Measurements from ENCODE around the gene SCT.

The SCT gene

DNA sequence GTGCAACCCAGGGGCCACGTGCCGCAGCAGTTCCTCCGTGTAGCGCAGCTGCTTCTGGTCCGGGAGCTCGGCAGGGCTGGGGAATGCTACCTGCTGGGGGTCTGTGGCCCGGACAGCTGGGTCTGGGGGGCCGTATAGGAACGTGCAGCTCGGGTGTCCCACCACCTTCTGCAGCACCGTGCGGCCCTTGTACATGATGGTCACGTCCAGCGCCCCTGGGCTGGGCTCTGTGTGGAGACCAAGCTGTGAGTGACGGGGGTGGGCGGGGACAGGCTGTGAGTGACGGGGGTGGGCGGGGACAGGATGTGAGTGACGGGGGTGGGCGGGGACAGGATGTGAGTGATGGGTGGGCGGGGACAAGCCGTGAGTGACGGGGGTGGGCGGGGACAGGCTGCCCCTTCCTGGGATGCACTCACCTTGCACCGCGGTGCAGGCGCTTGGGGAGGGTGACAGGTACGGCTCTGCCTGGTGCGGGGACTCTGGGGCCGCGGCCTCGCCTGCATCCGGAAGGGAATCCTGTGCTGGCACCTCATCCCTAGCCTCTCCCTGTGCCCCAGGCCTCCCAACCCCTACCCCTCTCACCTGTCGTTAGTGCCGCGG lies 13.5 kb downstream of the SCT start:
- DNase-seq, result peak in 31 of 42 donors; percentile 9 to 84 (median 54)
- intact Hi-C loops (cut with DNase I), result no loop called here

DNA sequence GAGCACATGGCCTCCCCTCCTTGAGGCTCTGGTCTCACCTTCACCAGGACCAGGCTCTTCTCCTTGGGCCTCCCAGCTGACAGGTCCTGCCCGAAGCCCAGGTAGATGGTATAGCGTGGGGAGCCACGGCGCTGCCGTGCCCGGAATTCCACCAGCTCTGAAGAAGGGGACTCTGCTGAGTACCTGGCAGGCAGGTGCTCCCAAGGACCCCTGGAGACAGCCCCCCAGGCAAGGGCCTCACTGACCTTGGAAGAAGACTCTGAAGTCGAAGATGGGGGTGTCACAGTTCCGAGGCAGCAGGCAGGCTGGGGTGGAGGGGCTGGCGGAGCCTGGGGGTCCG lies 14.1 kb downstream of the SCT start:
- intact Hi-C loops (cut with DNase I), result no loop called here
- no peak for DNase-seq

DNA sequence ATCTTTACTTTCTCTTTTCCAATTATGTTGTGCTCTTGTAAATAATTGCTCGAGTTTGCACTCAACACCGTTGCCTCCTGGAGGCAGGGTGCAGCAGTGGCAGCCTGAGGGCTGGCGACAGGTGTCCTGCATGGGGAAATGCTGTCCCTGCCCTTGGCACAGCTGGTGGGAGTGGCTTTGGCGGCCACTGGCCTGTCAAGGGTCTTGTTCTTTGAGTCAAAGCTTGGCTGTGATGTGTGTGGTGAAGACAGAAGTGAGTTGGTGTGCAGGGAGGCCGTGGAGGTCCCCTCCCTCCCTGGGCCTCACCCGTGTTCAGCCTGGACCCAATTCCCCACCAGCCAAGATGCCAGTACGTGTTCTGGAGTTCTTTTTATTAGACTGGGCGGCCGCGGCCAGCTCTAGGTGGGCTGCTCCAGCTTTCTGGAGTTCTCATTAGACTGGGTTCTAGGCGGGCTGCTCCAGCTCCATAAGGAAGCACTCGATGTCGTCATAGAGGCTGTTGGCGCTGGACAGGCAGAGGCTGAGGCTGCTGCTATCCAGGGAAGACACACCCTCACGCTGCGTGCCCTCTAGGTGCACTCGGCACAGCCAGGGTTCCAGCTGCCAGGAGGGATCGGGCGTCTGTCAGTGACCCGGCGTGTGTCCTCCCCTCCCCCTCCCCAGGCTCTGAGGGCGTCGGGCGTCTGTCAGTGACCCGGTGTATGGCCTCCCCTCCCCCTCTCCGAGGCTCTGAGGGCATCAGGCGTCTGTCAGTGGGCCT lies 14.6 kb downstream of the SCT start:
- no peak for DNase-seq
- intact Hi-C loops (cut with DNase I), result no loop called here

DNA sequence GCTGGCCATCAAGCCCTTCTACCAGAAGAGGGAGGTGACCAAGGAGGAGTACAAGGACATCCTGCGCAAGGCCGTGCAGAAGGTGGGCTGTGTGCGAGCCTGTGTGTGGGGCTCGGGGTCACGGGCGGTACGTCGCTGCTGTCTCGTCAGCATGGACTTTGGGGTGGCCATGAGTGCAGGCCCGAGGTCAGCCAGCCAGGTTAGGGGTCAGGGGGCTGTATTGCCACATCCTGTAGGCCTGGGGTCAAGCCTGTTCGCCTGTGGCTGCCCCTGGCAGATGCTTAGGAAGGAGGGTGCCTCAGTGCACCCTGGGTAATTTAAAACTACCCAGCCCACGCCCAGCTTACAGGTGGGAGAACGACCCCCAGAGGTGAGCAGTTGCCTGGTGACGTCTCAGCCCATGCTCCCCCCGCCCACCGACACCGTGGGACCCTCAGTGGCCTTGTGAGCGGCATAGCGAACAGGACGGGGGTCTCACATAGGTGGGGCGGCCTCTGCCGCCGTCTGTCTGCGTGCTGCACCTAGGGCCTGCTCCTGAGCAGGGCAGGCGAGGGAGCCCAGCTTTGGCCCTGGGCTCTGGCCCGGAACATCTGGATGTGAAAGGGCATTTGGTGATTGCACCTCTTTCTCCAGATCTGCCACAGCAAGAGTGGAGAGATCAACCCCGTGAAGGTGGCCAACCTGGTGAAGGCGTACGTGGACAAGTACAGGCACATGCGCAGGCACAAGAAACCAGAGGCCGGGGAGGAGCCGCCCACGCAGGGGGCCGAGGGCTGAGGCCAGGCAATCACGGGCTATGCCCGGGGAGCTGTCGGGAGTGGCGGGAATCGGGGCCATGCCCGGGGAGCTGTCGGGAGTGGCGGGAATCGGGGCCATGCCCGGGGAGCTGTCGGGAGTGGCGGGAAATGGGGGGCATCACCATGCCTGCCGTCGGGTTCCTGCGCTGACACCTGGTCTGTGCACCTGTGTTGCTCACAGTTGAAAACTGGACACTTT lies 15.7 kb downstream of the SCT start:
- intact Hi-C loops (cut with DNase I), result no loop called here

DNA sequence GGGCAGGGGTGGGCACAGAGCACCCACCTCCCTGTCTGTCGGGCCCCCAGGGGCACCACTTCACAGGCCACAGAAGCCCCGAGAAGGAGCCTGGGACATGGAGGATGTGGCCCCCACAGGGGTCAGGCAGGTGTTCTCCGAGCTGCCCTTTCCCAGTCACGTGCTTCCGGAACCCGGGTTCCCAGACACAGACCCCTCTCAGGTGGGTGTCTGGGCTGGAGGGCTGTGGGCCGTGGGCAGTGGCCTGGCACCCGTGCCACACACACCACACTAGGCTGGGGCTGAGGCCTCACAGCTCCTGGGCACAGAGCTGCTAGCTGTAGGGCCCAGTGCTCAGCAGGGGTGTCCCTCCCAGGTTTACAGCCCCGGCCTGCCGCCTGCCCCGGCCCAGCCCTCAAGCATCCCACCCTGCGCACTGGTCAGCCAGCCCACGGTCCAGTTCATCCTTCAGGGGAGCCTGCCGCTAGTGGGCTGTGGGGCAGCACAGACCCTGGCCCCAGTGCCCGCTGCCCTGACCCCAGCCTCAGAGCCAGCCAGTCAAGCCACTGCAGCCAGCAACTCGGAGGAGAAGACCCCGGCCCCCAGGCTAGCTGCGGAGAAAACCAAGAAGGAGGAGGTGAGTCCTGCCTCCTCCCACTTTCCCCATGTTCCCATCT lies 16.7 kb downstream of the SCT start:
- DNase-seq, result no peak

More for the DNA sequence above, 15.7 kb downstream of the SCT start:
- DNase-seq, result no peak

DNA sequence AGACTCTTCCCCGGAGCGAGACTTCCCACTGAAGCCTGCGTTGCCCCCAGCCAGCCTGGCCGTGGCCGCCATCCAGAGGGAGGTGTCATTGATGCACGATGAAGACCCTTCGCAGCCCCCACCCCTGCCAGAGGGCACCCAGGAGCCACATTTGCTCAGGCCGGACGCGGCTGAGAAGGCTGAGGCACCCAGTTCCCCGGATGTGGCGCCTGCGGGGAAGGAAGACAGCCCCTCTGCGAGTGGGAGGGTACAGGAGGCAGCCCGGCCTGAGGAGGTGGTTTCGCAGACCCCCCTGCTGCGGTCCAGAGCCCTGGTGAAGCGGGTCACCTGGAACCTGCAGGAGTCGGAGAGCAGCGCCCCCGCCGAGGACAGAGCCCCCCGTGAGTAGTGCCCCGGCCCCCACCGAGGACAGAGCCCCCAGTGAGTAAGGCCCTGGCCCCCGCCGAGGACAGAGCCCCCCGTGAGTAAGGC lies 17.6 kb downstream of the SCT start:
- intact Hi-C loops (cut with DNase I), result no loop called here
- DNase-seq, result no peak

More for the DNA sequence above, 16.7 kb downstream of the SCT start:
- intact Hi-C loops (cut with DNase I), result no loop called here

DNA sequence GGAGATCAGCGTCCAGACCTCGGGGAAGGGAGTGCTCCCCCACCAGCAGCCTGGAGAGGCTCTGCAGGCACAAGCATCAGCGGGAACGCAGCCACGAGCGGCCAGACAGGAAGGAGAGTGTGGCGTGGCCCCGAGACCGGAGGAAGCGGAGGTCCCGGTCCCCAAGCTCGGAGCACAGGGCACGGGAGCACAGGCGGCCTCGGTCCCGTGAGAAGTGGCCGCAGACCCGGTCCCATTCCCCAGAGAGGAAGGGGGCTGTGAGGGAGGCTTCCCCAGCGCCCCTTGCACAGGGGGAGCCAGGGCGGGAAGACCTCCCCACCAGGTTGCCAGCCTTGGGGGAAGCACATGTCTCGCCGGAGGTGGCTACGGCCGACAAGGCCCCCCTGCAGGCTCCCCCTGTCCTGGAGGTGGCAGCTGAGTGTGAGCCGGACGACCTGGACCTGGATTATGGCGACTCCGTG lies 18.2 kb downstream of the SCT start:
- no peak for DNase-seq
- intact Hi-C loops (cut with DNase I), result no loop called here

DNA sequence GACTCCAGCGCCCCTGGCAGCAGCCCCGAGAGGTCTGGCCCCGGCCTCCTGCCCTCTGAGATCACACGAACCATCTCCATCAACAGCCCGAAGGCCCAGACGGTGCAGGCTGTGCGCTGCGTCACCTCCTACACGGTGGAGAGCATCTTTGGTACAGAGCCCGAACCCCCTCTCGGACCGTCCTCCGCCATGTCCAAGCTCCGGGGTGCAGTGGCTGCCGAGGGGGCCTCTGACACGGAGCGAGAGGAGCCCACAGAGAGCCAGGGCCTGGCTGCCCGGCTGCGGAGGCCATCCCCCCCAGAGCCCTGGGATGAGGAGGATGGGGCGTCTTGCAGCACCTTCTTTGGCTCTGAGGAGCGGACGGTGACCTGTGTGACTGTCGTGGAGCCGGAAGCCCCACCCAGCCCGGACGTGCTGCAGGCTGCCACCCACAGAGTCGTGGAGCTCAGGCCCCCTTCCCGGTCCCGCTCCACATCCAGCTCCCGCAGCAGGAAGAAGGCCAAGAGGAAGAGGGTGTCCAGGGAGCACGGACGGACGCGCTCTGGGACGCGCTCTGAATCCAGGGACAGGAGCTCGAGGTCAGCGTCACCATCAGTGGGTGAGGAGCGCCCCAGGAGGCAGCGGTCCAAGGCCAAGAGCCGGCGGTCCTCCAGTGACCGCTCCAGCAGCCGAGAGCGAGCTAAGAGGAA lies 18.9 kb downstream of the SCT start:
- no peak for DNase-seq
- intact Hi-C loops (cut with DNase I), result no loop called here

DNA sequence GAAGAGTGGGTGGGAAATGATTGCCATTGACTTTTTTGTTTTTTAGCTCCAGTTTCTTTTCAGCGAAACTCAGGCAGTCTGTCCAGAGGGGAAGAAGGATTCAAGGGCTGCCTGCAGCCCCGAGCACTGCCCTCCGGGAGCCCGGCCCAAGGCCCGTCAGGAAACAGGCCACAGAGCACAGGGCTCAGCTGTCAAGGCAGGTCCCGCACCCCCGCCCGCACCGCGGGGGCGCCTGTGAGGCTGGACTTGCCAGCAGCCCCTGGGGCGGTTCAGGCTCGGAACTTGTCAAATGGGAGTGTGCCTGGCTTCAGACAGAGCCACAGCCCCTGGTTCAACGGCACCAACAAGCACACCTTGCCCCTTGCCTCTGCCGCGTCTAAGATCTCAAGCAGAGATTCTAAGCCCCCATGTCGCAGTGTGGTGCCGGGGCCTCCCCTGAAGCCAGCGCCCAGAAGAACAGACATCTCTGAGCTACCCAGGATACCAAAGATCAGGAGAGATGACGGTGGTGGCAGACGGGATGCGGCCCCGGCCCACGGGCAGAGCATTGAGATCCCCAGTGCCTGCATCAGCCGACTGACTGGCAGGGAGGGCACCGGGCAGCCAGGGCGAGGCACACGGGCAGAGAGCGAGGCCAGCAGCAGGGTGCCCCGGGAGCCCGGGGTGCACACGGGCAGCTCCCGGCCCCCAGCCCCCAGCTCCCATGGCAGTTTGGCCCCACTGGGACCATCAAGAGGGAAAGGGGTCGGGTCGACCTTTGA lies 19.8 kb downstream of the SCT start:
- intact Hi-C loops (cut with DNase I), result no loop called here
- DNase-seq, result no peak

DNA sequence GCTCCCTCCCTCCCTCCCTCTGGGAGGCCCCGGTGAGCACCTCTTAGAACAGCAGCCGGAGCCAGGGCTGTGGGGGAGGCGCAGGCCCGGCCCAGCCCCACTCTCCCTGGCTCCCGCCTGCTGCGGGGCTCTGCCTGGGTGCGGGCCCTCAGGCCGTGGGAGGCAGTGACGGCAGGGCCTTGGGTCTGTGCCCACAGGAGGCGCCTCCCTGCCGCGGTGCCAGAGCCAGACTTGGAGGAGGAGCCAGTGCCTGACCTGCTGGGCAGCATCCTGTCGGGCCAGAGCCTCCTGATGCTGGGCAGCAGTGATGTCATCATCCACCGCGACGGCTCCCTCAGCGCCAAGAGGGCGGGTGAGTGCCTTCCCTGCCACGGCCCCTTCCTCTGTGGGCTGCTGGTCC lies 20.7 kb downstream of the SCT start:
- peak in 17 of 42 donors; percentile 14 to 60 (median 28) for DNase-seq

DNA sequence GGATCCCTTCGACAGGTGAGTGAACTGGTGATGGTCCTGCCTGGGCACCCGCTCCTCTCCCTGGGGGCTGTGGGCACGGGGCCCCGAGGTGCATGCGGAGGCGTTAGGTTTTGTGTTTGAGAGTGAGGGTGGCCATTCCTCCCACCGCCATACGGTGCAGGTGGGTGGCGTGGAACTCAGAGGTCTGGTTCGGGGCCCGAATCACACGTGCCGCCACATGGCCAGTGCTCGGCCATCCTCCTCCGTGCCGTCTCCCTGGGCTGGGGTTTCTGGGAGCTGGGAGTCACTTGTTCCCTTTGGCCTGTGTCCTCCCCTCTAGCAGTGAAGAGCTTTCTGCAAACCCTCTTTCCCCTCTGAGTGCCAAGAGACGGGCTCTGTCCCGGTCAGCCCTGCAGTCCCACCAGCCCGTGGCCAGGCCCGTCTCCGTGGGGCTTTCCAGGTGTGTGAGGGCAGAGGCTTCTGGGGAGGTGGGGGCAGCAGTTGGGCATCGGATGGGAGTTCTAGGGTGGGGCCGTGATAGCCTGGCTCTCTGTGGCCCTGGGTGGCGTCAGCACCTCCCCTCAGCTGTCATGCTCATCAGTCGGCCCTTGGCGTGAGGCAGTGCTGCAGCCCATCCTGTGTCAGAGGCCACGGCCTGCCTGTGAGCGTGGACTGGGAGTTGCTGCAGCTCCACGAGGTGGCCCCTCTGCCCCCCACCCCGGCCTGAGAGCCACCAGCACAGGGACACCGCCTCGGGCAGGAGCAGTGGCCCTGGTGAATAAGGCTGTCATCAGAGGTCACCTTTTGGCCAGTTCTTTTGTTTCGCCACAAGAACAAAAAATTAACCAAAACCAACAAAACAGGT lies 21.5 kb downstream of the SCT start:
- intact Hi-C loops (cut with DNase I), result no loop called here
- no peak for DNase-seq

More for the DNA sequence above, 20.7 kb downstream of the SCT start:
- intact Hi-C loops (cut with DNase I), result no loop called here

DNA sequence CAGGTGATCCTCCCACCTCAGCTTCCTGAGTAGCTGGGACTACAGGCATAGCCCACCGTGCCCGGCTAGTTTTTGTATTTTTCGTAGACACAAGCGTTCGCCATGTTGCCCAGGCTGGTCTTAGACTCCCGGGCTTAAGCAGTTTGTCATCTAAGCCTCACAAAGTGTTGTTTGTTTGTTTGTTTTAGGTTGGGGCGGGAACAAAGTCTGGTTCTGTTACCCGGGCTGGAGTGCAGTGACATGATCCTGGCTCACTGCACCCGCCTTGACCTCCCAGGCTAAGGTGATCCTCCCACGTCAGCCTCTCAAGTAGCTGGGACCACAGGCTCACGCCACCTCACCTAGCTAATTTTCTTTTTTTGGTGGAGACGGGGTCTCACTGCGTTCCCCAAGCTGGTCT lies 23.8 kb downstream of the SCT start:
- intact Hi-C loops (cut with DNase I), result no loop called here
- DNase-seq, result no peak

DNA sequence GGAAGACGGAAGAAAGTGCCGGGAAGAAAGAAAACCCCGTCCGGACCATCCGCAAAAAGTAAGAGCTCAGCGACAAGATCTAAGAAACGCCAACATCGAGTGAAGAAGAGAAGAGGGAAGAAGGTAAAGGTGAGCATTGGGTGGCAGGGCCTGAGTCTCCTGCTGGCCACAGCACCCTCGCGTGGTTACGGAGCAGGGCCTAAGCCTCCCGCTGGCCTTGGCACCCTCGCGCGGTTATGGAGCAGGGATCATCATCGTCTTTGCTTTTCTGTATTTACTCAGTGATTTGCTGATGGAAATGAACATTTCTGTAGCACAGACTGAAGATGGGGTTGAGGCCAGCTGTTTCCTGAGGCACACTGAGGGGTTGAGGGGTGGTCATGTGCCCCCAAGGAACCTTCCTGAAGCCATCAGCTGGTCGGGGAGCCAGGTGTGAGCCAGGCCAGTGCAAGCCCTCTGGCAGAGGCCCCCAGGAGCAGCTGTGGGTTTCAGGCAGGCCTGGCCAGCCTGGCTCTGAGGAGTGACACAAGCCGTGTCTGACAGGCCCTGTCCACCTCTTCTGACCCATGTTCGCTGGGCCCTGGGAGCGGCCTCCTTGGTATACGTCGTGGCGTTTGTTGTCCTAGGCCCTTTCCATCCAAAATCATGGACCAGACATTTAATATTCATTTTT lies 25.3 kb downstream of the SCT start:
- intact Hi-C loops (cut with DNase I), result no loop called here
- no peak for DNase-seq

DNA sequence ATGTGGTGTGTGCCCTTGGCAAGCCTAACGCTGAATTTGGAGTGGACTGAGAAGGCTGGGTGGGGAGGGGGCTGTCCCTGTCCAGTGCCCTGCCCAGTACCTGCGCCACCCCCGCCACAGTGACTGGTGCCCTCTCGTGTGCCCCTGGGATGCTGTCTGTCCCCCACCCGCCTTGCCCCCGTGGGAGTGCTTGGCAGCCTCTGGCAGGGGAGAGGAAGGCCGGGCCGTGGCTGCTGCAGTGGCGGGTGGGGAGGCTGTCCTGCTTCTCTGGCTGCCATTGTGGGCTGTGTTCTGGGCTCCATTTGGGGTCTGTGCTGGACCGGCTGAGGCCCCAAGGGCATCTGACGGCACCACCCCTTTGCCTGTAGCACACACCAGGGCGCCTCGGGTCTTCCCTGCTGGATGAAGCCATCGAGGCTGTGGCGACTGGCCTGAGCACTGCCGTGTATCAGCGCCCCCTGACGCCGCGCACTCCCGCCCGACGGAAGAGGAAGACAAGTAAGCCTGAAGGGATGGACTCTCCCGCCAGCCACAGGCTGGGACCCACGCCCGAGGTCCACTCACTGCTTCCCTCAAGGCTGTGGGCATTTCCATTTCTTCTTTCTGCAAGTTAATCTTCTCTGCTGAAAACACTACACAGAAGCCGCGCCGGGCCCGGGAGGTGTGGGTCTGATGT lies 28.8 kb downstream of the SCT start:
- DNase-seq, result no peak
- intact Hi-C loops (cut with DNase I), result no loop called here

DNA sequence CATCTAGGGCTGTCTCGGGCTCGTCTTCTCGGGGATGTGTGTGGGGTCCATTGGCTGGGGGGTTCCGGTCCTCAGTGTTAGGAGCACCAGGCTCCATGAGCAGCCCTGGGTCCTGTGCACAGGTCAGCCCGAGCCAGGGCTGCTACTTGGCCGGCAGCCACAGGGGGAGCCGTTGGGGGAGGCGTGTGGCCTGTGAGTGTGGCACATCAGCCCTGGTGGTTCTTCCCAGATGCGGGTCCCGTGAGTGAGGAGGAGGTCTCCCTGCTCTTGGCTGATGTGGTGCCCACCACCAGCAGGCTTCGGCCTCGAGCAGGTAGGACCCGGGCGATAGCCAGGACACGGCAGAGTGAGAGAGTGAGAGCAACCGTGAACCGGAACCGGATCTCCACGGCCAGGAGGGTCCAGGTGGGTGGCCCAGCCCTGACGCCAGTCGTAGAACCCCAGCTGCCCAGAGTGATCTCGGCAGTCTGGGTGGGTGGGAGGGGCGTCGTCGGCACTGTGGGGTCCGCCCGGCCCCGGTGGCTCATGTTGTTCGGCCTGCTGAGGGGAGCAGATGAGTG lies 29.7 kb downstream of the SCT start:
- no peak for DNase-seq
- intact Hi-C loops (cut with DNase I), result no loop called here

DNA sequence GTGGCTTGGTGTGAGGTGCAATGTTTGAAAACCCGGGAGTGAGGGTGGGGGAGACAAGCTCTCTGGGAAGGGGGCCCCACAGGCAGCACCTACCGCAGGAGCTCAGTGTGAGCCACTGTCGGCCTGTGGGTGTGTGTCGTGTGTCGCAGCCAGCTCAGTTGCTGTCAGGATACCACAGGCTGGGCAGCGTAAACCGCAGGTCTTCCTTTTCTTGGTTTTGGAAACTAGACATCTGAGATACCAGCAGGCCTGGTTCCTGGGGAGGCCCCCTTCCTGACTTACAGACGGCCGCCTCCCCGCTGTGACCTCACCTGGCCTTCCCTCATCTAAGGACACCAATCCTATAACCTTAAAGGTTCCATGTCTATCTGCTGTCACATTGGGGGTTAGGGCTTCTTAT lies 30.6 kb downstream of the SCT start:
- intact Hi-C loops (cut with DNase I), result no loop called here
- DNase-seq, result no peak

All from head of caudate nucleus (tissue), 42 donors.